Activated naive CD8-positive, alpha-beta T cell treated with anti-CD3 and anti-CD28 coated beads, Interleukin-2, amount 50 U/mL, for 24 hours (primary cell): ENCODE data around the gene PLSCR4.

Experiments used
- ATAC-seq: fragments of 150-1000 bp; cut with Tn5 transposase; one replicate; pipeline ENCODE4 v1.10.0; 2021
- DNase-seq: peaks from one replicate; pipeline ENCODE4 v3.0.0; 2021
- H3K27ac Mint-ChIP-seq: one replicate; pipeline ENCODE4 v1.8.0; 2021; ENCODE audit warnings: mild to moderate bottlenecking, mixed read lengths
- H3K27me3 Mint-ChIP-seq: one replicate; pipeline ENCODE4 v1.8.0; 2021; ENCODE audit warnings: mixed read lengths
- H3K36me3 Mint-ChIP-seq: one replicate; pipeline ENCODE4 v1.8.0; 2021; ENCODE audit warnings: low read depth, mixed read lengths
- H3K4me1 Mint-ChIP-seq: one replicate; pipeline ENCODE4 v1.8.0; 2021; ENCODE audit warnings: mixed read lengths
- H3K4me3 Mint-ChIP-seq: one replicate; pipeline ENCODE4 v1.8.0; 2021; ENCODE audit warnings: mild to moderate bottlenecking, moderate library complexity, mixed read lengths
- H3K9me3 Mint-ChIP-seq: one replicate; pipeline ENCODE4 v1.8.0; 2021; ENCODE audit warnings: mixed read lengths

The PLSCR4 gene

DNA sequence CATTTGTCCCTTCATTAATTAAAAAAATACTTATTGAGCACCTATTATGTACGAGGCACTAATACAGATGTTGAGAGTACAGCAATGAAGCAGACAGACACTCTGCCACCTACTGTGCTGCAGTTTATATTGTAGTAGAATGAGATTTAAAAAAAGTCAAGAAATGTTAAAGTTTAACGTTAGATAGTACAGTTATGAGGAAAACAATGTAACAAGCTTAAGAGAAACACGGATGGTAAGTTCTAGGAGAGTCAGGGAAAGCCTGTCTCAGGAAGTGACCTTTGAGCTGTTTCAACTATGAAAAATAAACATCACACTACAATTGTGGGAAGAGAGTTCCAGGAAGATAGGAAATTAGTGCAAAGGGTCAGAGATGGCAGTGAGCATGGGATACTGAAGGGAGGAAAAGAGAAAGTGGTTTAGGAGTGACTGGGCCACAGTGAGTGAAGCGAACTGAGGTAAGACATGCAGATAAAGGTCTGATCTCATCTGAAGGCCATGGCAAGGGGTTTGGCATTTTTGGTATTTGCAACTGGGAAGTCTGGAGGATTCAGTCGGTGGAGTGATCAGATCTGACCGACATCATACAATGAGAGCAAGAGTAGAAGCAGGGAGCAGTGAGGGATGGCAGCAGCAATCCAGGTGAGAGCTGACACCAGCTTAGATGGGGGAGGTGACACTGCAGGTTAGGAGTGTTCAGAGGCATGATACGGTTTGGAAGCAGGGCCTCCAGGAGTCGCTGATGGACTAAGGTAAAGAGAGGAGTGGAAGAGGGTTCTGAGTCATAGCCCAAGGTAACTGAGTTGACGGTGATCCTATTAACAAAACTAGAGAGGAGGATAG, 28.5 kb downstream of the PLSCR4 start:
- no peak overlapping the region for H3K27ac Mint-ChIP-seq

DNA sequence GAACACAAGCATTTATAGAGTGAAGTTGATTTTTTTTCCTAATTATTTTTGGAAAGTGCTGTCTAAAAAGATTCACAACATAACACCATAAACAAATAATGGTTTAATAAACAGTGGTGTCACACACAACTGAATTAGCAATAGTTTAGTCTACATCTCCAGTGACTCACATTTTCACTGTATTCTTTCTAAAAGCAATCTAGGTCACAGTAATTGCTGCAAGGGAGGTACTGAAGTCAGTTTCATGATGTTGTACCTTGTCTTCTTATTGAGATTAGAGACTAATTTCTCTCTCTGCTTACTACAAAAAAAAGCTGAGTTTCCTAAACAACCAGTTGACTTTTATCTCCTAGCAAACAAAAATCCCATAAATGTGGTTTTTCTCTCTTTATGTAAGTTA, 29.6 kb downstream of the PLSCR4 start:
- no peaks in the 10 kb centered on the region for H3K9me3 Mint-ChIP-seq
- H3K36me3 Mint-ChIP-seq = no peaks in the 10 kb centered on the region
- H3K4me1 Mint-ChIP-seq = no peaks in the 10 kb centered on the region
- H3K27me3 Mint-ChIP-seq = peaks cover 2% of the 10 kb centered on the region
- ATAC-seq = no peak
- no peak for DNase-seq
- H3K4me3 Mint-ChIP-seq = no peak overlapping the region
- no peak overlapping the region for H3K27ac Mint-ChIP-seq

More for the DNA sequence above, 28.5 kb downstream of the PLSCR4 start:
- DNase-seq = no peak
- no peaks in the 10 kb centered on the region for H3K9me3 Mint-ChIP-seq
- no peaks in the 10 kb centered on the region for H3K4me1 Mint-ChIP-seq
- H3K36me3 Mint-ChIP-seq = no peaks in the 10 kb centered on the region
- ATAC-seq = no peak
- no peak overlapping the region for H3K4me3 Mint-ChIP-seq
- H3K27me3 Mint-ChIP-seq = peaks cover 2% of the 10 kb centered on the region

DNA sequence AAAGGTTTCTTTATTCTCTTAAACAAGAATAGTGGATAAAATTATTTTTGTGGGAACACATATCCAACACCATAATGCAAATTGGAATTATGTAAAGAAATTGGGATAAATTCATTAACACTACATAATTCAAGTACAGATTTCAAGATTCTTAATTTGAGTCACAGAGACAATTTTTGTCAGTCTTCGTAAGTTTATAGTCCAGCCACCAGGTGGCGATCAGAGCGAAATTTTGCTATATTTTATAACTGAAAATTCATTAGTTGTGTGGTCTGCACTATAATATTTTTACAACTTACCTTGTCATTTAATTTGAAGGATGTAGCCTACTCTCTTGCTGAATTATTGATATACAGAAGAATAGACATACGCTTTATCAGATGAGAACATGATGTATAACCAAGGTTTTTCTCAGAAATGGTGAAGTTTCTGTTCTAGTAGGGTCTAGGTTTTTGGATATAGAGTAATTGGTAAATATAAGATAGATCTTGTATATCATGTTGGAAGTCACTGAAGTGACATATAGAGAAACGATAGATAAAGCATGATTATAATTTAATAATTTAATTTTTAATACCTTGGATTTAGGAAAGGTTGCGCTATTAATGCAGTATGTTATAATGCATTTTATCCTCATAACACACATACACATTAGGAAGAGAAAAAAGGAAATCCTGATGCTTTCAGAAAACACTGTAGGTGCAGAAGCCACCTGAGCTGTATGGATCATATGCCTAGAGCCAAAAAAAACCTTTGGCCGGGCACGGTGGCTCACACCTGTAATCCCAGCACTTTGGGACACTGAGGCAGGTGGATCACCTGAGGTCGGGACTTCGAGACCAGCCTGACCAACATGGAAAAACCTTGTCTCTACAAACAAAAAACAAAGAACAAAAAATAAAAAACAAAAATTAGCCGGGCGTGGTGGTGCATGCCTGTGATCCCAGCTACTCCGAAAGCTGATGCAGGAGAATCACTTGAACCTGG, 31.7 kb downstream of the PLSCR4 start:
- Mint-ChIP-seq H3K36me3 (no peaks in the 10 kb centered on the region), H3K27ac (no peak overlapping the region), H3K27me3 (peaks cover 2% of the 10 kb centered on the region), H3K4me3 (no peak overlapping the region), H3K9me3 (no peaks in the 10 kb centered on the region), H3K4me1 (no peaks in the 10 kb centered on the region)
- ATAC-seq (no peak), DNase-seq (peak; percentile 51)

DNA sequence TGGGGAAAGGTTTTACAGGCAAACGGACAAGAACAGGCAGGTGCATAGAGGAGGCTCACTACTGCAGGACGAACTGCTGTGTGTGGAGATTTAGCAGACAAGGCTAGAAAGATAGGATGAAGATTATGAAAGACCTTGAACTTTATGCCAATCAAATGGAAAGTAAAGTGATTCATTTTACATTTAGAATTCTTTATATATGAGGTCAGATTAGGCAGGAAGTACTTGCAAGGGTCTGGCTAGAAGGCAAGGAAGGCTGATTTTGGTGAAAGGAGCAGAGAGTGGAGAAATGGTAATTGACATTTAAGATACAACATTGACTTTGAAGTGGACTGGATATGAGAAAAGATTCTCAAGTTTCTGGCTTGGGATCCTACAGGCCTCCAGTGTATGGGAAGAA, 33.6 kb downstream of the PLSCR4 start:
- DNase-seq (no peak), ATAC-seq (no peak)
- Mint-ChIP-seq H3K4me3 (no peak overlapping the region), H3K27me3 (peaks cover 2% of the 10 kb centered on the region), H3K27ac (no peak overlapping the region), H3K36me3 (no peaks in the 10 kb centered on the region), H3K9me3 (no peaks in the 10 kb centered on the region), H3K4me1 (no peaks in the 10 kb centered on the region)

DNA sequence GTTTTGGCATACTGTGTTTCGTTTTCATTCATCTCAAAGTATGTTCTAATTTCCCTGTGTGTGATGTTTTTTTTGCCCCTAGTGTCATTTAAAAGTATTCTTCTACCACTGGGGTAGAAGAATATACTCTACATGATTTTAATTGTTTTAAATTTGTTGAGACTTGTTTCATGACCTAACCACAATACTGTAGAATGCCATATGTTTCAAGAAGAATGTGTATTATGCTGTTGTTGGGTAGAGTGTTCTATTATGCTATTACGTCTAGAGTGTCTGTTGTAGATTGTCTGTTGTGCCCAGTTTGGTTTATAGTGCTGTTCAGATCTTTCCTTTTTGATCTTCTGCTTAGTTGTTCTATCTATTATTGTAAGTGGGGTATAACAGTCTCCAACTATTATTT, 36.4 kb downstream of the PLSCR4 start:
- Mint-ChIP-seq H3K36me3 (no peaks in the 10 kb centered on the region), H3K27me3 (peaks cover 2% of the 10 kb centered on the region), H3K9me3 (no peaks in the 10 kb centered on the region), H3K4me3 (no peak overlapping the region), H3K4me1 (no peaks in the 10 kb centered on the region), H3K27ac (no peak overlapping the region)
- DNase-seq (no peak), ATAC-seq (no peak)

DNA sequence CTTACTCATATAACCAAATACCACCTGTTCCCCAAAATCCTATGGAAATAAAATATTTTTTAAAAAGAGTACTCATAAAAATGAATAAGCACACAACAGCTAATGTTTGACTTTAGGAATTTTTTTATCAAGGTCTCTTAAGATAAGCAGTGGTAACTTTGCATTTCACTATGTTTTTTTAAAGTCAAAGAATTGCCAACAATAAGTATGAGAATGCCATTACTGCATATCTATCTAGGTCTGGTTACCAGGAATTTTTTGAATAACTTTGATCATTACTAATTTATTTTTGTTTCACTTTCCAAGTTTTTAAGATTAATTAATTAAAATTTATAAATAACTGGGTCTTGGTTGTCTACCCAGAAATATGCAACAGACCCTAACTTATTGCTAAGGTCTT, 41.5 kb downstream of the PLSCR4 start:
- Mint-ChIP-seq H3K4me3 (no peak overlapping the region), H3K9me3 (no peaks in the 10 kb centered on the region), H3K27me3 (no peaks in the 10 kb centered on the region), H3K4me1 (no peaks in the 10 kb centered on the region), H3K27ac (no peak overlapping the region), H3K36me3 (no peaks in the 10 kb centered on the region)
- DNase-seq (no peak), ATAC-seq (no peak)

DNA sequence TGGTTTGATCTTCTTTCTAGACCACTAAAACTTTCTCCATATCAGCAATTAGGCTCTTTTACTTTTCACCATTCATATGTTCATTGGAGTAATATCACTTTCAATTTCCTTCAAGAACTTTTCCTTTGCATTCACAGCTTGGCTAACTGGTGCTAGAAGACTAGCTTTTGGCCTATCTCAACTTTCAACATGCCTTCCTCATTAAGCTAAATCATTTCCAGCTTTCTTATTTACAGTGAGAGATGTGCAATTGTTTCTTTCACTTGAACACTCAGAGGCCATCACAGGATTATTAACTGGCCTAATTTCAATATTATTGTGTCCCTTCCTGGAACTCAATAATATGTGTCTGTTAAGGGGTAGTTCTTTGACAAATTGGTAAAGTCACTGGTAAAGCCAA, 47.1 kb downstream of the PLSCR4 start:
- no peaks in the 10 kb centered on the region for H3K4me1 Mint-ChIP-seq
- H3K9me3 Mint-ChIP-seq = no peaks in the 10 kb centered on the region
- H3K4me3 Mint-ChIP-seq = no peak overlapping the region
- DNase-seq (no peak), ATAC-seq (no peak)
- no peaks in the 10 kb centered on the region for H3K27me3 Mint-ChIP-seq
- no peaks in the 10 kb centered on the region for H3K36me3 Mint-ChIP-seq
- H3K27ac Mint-ChIP-seq = no peak overlapping the region

DNA sequence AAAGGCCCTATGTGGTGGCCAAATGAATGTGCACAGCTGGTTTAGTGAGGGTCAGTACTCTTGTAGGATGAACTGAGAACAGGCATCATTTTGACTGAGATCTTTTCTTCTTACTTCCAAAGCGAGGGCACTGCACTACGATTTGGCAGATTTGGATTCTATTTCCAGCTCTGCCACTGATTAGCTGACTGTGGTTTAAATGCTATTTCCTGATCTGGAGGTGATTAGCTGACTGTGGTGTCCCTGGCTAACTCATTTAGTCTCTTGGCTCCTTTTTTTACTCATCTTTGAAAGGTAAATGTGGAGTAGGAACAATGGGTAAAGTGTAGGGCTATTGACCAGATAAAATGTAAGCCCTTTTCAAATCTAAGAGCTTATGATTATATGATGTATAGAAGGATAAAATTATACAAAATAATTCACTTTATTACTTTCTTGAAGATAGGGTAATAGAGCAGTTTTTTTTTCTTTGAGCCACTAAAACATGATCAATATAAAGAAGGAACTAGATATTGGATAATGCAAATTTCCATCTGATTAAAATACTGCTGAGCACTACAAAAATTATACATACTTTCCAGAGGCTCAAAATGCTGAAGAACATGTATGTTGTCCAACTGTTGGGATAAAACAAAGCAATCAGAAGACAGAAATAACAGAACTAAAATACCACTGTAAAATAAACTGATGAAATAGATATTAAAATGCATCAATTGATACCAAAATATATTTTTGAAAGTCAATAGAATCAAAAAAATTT, 50.3 kb downstream of the PLSCR4 start:
- Mint-ChIP-seq H3K27ac (no peak overlapping the region), H3K4me3 (no peak overlapping the region), H3K36me3 (no peaks in the 10 kb centered on the region), H3K27me3 (no peaks in the 10 kb centered on the region), H3K4me1 (no peaks in the 10 kb centered on the region), H3K9me3 (no peaks in the 10 kb centered on the region)
- ATAC-seq (no peak), DNase-seq (no peak)

DNA sequence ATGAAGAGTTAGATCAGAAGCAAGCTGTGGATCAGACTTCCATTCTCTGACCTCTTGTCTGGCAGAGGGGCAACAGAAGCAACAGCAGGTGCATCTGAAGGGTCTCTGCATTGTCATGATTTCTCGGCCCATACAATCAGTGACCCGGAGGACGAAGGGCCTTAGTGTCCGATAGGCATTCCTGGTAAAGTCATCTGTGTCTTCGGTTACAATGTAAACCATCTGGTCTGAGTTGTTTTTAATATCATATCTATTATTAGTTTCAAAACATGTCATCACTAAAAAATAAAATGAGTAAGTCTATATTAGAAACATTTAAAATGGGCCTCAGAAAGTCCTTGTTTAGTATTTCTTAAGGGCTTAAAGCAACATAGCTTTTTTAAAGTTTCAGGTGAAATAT, 51.1 kb downstream of the PLSCR4 start:
- Mint-ChIP-seq H3K4me3 (no peak overlapping the region), H3K36me3 (no peaks in the 10 kb centered on the region), H3K9me3 (no peaks in the 10 kb centered on the region), H3K27ac (no peak overlapping the region), H3K27me3 (peaks cover 3% of the 10 kb centered on the region), H3K4me1 (no peaks in the 10 kb centered on the region)
- DNase-seq (no peak), ATAC-seq (no peak)

DNA sequence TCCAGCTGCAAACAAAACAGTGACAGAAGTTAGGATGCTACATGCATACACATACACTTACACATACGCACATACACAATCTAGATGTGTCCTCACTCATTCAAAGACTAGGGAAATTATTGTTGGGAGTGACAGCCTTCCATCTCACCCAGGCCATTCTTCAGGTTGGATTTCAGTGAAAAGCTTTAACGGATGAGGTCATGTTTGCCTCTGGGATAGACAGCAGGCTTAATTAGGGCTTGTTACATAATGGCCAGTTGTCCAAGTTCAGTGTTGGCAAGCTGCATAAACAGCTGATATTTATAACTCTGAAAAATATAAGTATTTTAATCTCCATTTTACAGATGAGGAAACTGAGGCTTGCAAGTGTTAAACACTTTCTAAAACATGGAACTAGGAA, 54.1 kb downstream of the PLSCR4 start:
- H3K27me3 Mint-ChIP-seq = peaks cover 3% of the 10 kb centered on the region
- no peak for DNase-seq
- no peaks in the 10 kb centered on the region for H3K9me3 Mint-ChIP-seq
- H3K4me3 Mint-ChIP-seq = no peak overlapping the region
- no peaks in the 10 kb centered on the region for H3K36me3 Mint-ChIP-seq
- no peaks in the 10 kb centered on the region for H3K4me1 Mint-ChIP-seq
- no peak for ATAC-seq
- H3K27ac Mint-ChIP-seq = no peak overlapping the region

DNA sequence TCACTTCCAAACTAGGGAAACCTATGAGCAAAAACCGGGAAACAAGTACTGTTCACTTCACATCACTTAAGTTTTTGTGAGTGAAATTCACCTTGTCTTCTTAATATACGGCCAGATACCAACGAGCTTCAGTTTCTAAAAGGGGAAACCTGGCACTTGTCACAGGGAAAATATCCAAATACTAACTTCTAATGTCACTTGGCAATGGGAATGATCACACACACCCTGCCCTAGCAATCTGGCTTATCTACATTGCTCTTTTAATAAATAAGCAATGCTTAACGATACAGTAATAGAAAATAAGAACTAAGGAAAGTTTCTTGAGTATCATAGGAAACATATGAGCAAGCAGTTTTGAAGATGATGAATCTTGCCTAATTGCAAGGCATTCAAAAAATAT, 55.3 kb downstream of the PLSCR4 start:
- no peak overlapping the region for H3K27ac Mint-ChIP-seq
- ATAC-seq = no peak
- DNase-seq = no peak
- H3K4me3 Mint-ChIP-seq = no peak overlapping the region
- no peaks in the 10 kb centered on the region for H3K9me3 Mint-ChIP-seq
- no peaks in the 10 kb centered on the region for H3K36me3 Mint-ChIP-seq
- H3K27me3 Mint-ChIP-seq = peaks cover 3% of the 10 kb centered on the region
- no peaks in the 10 kb centered on the region for H3K4me1 Mint-ChIP-seq

DNA sequence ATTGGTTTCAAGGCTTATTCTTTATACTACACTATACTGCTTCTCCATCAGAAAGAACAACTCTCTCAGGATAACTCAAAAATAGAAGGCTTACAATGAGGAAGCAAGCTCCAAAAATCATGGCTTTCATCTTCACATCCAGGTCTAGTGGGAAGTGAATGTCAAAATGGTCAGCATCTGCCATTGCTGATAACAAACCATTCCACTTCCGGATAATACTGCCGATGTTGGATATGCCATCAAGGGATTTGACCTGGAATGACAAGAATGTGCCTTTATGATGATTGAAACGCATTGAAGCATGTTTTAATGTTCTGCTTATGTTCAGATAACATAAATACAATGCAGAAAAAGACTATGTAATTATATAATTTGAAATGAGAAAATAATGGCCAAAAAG, 55.9 kb downstream of the PLSCR4 start:
- ATAC-seq = no peak
- no peak overlapping the region for H3K4me3 Mint-ChIP-seq
- no peaks in the 10 kb centered on the region for H3K4me1 Mint-ChIP-seq
- H3K36me3 Mint-ChIP-seq = no peaks in the 10 kb centered on the region
- no peaks in the 10 kb centered on the region for H3K9me3 Mint-ChIP-seq
- DNase-seq = no peak
- peaks cover 3% of the 10 kb centered on the region for H3K27me3 Mint-ChIP-seq
- no peak overlapping the region for H3K27ac Mint-ChIP-seq

DNA sequence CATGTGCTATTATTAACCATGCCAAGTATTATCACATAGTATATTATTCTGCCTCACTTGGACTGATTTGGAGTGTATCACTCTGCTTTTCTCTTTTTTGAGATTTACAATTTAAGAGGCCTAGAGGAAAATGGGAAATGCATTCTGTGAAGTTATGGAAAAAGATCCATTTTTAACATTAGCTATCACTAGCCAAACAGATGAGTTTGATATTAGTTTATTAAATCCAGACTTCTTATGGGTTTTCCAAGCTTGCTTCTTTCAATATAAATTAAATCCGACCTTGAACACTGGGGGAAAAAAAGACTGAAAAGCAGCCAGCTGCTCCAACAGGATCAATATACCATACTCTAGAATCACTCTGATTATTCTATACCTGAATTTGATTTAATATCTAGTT, 59.9 kb downstream of the PLSCR4 start:
- peaks cover 6% of the 10 kb centered on the region for H3K27me3 Mint-ChIP-seq
- ATAC-seq (no peak), DNase-seq (no peak)
- no peak overlapping the region for H3K27ac Mint-ChIP-seq
- H3K9me3 Mint-ChIP-seq = no peaks in the 10 kb centered on the region
- no peak overlapping the region for H3K4me3 Mint-ChIP-seq
- no peaks in the 10 kb centered on the region for H3K4me1 Mint-ChIP-seq
- no peaks in the 10 kb centered on the region for H3K36me3 Mint-ChIP-seq

DNA sequence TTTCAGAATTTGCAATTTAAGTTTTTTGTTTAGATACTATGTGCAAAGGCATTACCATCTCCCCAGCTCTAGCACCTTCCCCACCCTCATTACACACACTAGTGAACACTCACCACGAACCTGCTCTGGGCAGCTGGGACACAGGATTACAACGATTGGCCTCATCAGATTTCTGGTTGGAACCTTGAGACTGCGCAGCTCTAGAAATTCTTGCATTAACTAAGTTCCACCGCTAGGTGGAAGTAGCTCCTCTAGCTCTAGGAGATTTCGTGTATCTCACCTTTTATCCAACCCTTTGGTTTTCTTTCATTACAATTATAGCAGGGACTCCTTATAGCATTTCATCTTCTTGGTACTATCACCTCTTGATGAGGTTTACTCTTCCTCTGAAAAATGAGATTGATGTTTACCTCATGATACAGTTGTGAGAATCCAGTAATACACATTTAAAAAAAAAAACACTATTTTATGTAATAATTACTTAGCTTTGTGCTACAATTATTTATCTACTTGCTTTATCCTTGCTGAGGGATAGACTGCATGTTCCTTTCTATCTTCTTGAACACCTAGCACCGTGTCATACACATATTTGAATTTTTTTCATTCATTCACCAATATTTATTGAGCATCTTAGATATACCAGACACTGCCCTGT, 61.3 kb downstream of the PLSCR4 start:
- ATAC-seq = peak; percentile 49
- no peak overlapping the region for H3K4me3 Mint-ChIP-seq
- H3K9me3 Mint-ChIP-seq = no peaks in the 10 kb centered on the region
- DNase-seq = no peak
- no peaks in the 10 kb centered on the region for H3K4me1 Mint-ChIP-seq
- H3K27me3 Mint-ChIP-seq = peaks cover 5% of the 10 kb centered on the region
- H3K27ac Mint-ChIP-seq = no peak overlapping the region
- H3K36me3 Mint-ChIP-seq = no peaks in the 10 kb centered on the region
